ENCODE measurements around the gene LSM4. TPM values are rescaled to one million over a fixed set of nuclear protein-coding genes. Genes with fewer than 3 reads are reported as not detected.
"Not testable (repeated sequence)": the region's sequence is repeated elsewhere in the genome, so short reads cannot be mapped to it uniquely, and the experiment has no call there.

LSM4 gene
- total RNA-seq (10 to 100 TPM; 55.6 to 77.2 (median 64.8) TPM), polyA plus RNA-seq (131 TPM)
- long read RNA-seq, donor 1, transcript LSM4-203 (5 exons, 1,908 nt), result major isoform, 112 of 122 reads
- long read RNA-seq, donor 1, partial matches to known transcripts, result 2 of 122 reads
- long read RNA-seq, donor 1, other reads (novel, unspliced or antisense), result 5 of 122 reads
- long read RNA-seq, donor 2, transcript LSM4-203 (5 exons, 1,908 nt), result major isoform, 50 of 57 reads
- long read RNA-seq, donor 2, partial matches to known transcripts, result 5 of 57 reads
- long read RNA-seq, donor 2, other reads (novel, unspliced or antisense), result 2 of 57 reads
- long read RNA-seq, donor 3, transcript LSM4-203 (5 exons, 1,908 nt), result major isoform, 114 of 121 reads
- long read RNA-seq, donor 3, partial matches to known transcripts, result 2 of 121 reads
- long read RNA-seq, donor 3, other reads (novel, unspliced or antisense), result 2 of 121 reads
- long read RNA-seq, donor 4, transcript LSM4-203 (5 exons, 1,908 nt), result major isoform, 49 of 51 reads
- long read RNA-seq, donor 4, partial matches to known transcripts, result 1 of 51 reads
- long read RNA-seq, donor 4, other reads (novel, unspliced or antisense), result 0 of 51 reads

DNA sequence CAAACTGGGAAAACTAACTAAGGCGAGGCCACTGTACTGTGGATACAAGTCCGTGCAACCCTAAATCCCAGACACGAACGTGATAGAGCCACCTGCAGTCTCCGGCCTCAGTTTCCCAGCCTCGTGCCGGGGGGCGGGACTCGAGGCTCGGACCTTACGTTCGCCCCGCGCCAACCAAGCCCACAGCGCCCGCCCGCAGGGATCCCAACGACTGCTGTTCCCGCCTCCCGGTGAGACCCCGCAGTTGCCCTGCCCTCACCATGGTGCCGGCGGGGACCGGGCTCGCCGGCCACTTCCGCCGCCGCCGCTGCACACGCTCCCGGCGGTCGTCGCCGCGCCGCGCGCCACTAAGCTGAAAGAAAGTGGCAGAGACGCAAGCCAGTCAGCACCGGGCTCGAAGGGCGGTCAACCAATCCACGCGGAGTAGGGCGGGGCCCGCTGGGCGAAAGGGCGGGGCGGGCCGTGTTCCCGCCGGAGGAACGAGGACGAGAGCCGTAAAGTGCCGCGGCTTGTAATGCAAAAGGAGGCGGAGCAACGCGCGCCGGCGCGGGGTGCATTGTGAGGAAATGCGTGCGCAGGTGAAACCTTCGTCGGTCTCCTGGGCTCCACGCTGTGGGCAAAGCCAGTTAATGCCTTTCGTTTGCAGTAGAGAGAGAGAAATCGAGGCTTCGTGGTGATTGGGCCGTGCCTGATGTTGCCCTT, at the start of gene LSM4:
Gene LSM4, minus strand, starts transcription at position 318 of the 702 bp plus-strand sequence. Its CDS starts 56 bp downstream, at position 262.
- Histone ChIP-seq H3K4me1 (ENCODE audit: control insufficient read depth, insufficient read depth, low read length) (peaks cover 6% of the 10 kb centered on the region), H3K27me3 (ENCODE audit: control insufficient read depth, insufficient read depth) (no peaks in the 10 kb centered on the region), H3K9me3 (ENCODE audit: control insufficient read depth, low read length) (no peaks in the 10 kb centered on the region), H3K4me3 (ENCODE audit: low read length) (peak within 1 kb of the TSS; percentile 80), H3K27ac (ENCODE audit: low read length) (peak within 1 kb of the TSS; percentile 93)
- intact Hi-C loops (cut with DNase I), result loop anchor here (2.0 to 10.0 kb wide), 4 partner anchors 41 to 118 kb away; partner anchors contain the start of genes JUND (in 3 of the 4) and RAB3A (in 1 of the 4)
- peak; percentile 96 to 97 for ATAC-seq
- under 1% methylated on average over 75 of the region's 75 CpGs for WGBS
- peak; percentile 97 to 99 (median 99) for DNase-seq

GRCh38 chr19:18368504-18369222, 45.8 kb upstream of the LSM4 start:
- DNase-seq (no peak), ATAC-seq (no peak)
- 87% methylated on average over 15 of the region's 15 CpGs for WGBS
- H3K27ac ChIP-seq (ENCODE audit: low read length), result no peak overlapping the region
- intact Hi-C loops (cut with DNase I), result no loop called here
- no peaks in the 10 kb centered on the region for H3K9me3 ChIP-seq (ENCODE audit: control insufficient read depth, low read length)
- no peaks in the 10 kb centered on the region for H3K27me3 ChIP-seq (ENCODE audit: control insufficient read depth, insufficient read depth)
- no peaks in the 10 kb centered on the region for H3K4me1 ChIP-seq (ENCODE audit: control insufficient read depth, insufficient read depth, low read length)
- no peak overlapping the region for H3K4me3 ChIP-seq (ENCODE audit: low read length)

DNA sequence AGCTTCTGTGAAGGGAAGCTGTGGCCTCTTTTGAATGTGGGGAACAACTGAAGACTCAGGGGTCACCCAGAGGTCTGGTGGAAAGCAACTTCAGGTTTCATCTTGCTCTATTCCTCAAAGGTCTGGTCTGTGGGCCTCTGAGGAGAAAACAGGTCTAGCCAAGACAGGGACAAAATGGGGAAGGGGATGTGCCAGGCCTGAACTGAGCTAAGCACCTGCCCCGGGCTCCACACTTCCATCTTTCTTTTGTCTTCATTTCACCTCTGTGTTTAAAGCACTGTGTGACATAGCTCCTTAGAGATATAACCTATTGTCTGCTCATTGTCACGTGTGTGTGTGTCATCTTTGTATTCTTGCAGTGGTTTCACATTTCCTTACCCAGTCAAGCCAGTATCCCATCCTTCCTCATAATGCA, 43.2 kb upstream of the LSM4 start:
- intact Hi-C loops (cut with DNase I), result no loop called here
- Histone ChIP-seq H3K4me3 (ENCODE audit: low read length) (no peak overlapping the region), H3K4me1 (ENCODE audit: control insufficient read depth, insufficient read depth, low read length) (no peaks in the 10 kb centered on the region), H3K27me3 (ENCODE audit: control insufficient read depth, insufficient read depth) (no peaks in the 10 kb centered on the region), H3K27ac (ENCODE audit: low read length) (no peak overlapping the region), H3K9me3 (ENCODE audit: control insufficient read depth, low read length) (no peaks in the 10 kb centered on the region)
- WGBS, result 81% methylated on average over 2 of the region's 2 CpGs
- DNase-seq (no peak), ATAC-seq (no peak)

- Histone ChIP-seq H3K27ac (ENCODE audit: low read length) (peak overlapping the region; percentile 16), H3K9me3 (ENCODE audit: control insufficient read depth, low read length) (no peaks in the 10 kb centered on the region), H3K4me3 (ENCODE audit: low read length) (no peak overlapping the region), H3K27me3 (ENCODE audit: control insufficient read depth, insufficient read depth) (no peaks in the 10 kb centered on the region), H3K4me1 (ENCODE audit: control insufficient read depth, insufficient read depth, low read length) (no peaks in the 10 kb centered on the region)
- 6% methylated on average over 15 of the region's 15 CpGs for WGBS
- intact Hi-C loops (cut with DNase I), result no loop called here
- DNase-seq, result peak; percentile 47 to 81 (median 76)
- ATAC-seq, result peak; percentile 76
These were observed 42.1 kb upstream of the LSM4 start for GRCh38 chr19:18364826-18365528.

DNA sequence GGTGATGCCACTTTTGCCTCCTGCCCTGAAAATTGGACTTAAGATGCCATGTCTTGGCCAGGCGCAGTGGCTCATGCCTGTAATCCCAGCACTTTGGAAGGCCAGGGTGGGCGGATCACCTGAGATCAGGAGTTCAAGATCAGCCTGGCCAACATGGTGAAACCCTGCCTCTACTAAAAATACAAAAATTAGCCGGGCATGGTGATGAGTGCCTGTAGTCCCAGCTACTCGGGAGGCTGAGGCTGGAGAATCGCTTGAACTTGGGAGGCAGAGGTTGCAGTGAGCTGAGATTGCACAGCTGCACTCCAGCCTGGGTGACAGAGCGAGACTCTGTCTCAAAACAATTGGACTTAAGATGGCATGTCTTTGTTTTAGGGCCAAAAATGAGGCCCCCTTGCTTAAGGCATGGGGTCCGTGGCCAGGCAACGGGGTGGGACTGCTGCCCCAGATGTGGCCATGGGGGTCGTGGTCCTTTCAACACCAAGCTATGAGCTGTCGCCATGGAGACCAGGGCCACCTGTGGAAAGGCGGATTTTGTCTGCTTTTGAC, 41.5 kb upstream of the LSM4 start:
- ATAC-seq, result peak in 1 of 2 donors; percentile 6
- H3K4me1 ChIP-seq (ENCODE audit: control insufficient read depth, insufficient read depth, low read length); H3K4me3 ChIP-seq (ENCODE audit: low read length); H3K27me3 ChIP-seq (ENCODE audit: control insufficient read depth, insufficient read depth); intact Hi-C loops (cut with DNase I); H3K9me3 ChIP-seq (ENCODE audit: control insufficient read depth, low read length); DNase-seq: not testable (repeated sequence)
- H3K27ac ChIP-seq (ENCODE audit: low read length), result peak overlapping the region; percentile 5
- WGBS, result 48% methylated on average over 11 of the region's 11 CpGs

DNA sequence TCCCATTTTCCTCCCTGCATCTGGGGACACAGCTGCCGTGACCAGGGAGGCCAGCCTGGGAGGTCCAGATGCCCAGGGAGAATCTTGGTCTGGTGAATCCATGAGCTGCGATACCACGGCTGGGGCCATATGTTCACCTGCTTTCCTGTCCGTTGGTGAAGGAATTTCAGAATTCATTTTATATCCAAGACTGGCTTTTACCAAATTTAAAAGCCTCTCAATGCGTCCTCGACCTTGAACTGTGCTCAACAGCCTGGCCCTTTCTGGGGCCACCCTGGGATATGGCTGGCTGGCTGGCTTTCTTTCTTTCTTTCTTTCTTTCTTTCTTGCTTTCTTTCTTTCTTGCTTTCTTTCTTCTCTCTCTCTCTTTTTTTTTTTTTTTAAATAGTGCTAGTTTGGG, 40.9 kb upstream of the LSM4 start:
- no peak overlapping the region for H3K4me3 ChIP-seq (ENCODE audit: low read length)
- DNase-seq, result no peak
- intact Hi-C loops (cut with DNase I), result no loop called here
- no peaks in the 10 kb centered on the region for H3K9me3 ChIP-seq (ENCODE audit: control insufficient read depth, low read length)
- H3K4me1 ChIP-seq (ENCODE audit: control insufficient read depth, insufficient read depth, low read length), result no peaks in the 10 kb centered on the region
- ATAC-seq, result no peak
- H3K27me3 ChIP-seq (ENCODE audit: control insufficient read depth, insufficient read depth), result no peaks in the 10 kb centered on the region
- WGBS, result 80% methylated on average over 6 of the region's 6 CpGs
- no peak overlapping the region for H3K27ac ChIP-seq (ENCODE audit: low read length)

- DNase-seq, result no peak
- Histone ChIP-seq H3K9me3 (ENCODE audit: control insufficient read depth, low read length) (no peaks in the 10 kb centered on the region), H3K27ac (ENCODE audit: low read length) (no peak overlapping the region), H3K4me1 (ENCODE audit: control insufficient read depth, insufficient read depth, low read length) (no peaks in the 10 kb centered on the region), H3K4me3 (ENCODE audit: low read length) (no peak overlapping the region), H3K27me3 (ENCODE audit: control insufficient read depth, insufficient read depth) (no peaks in the 10 kb centered on the region)
- intact Hi-C loops (cut with DNase I), result no loop called here
- no peak for ATAC-seq
- 93% methylated on average over 17 of the region's 17 CpGs for WGBS
These were observed 40.2 kb upstream of the LSM4 start for GRCh38 chr19:18362934-18363542.

- Histone ChIP-seq H3K4me3 (ENCODE audit: low read length) (no peak overlapping the region), H3K27ac (ENCODE audit: low read length) (no peak overlapping the region), H3K4me1 (ENCODE audit: control insufficient read depth, insufficient read depth, low read length) (no peaks in the 10 kb centered on the region), H3K9me3 (ENCODE audit: control insufficient read depth, low read length) (no peaks in the 10 kb centered on the region), H3K27me3 (ENCODE audit: control insufficient read depth, insufficient read depth) (no peaks in the 10 kb centered on the region)
- intact Hi-C loops (cut with DNase I), result no loop called here
- ATAC-seq (no peak), DNase-seq (no peak)
- WGBS, result 94% methylated on average over 8 of the region's 8 CpGs
These were observed 38.8 kb upstream of the LSM4 start for GRCh38 chr19:18361646-18362045.

GRCh38 chr19:18357041-18357440, 34.2 kb upstream of the LSM4 start:
- Histone ChIP-seq H3K27ac (ENCODE audit: low read length) (no peak overlapping the region), H3K27me3 (ENCODE audit: control insufficient read depth, insufficient read depth) (no peaks in the 10 kb centered on the region), H3K4me1 (ENCODE audit: control insufficient read depth, insufficient read depth, low read length) (no peaks in the 10 kb centered on the region), H3K4me3 (ENCODE audit: low read length) (no peak overlapping the region), H3K9me3 (ENCODE audit: control insufficient read depth, low read length) (no peaks in the 10 kb centered on the region)
- WGBS, result 95% methylated on average over 3 of the region's 3 CpGs
- intact Hi-C loops (cut with DNase I), result no loop called here
- ATAC-seq (no peak), DNase-seq (no peak)

DNA sequence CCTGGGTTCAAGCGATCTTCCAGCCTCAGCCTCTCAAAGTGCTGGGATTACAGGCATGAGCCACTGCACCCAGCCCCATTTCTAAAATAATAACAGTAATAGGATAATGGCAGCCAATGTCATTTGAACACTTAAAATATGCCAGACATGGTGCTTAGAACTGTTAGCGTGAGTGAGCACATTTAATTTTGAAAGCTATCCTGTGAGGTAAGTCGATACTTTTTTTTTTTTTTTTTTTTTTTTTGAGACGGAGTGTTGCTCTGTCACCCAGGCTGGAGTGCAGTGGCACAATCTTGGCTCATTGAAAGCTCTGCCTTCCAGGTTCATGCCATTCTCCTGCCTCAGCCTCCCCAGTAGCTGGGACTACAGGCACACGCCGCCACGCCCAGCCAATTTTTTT, 31.9 kb upstream of the LSM4 start:
- not testable (repeated sequence) for H3K4me3 ChIP-seq (ENCODE audit: low read length); H3K27me3 ChIP-seq (ENCODE audit: control insufficient read depth, insufficient read depth); H3K27ac ChIP-seq (ENCODE audit: low read length); H3K4me1 ChIP-seq (ENCODE audit: control insufficient read depth, insufficient read depth, low read length); DNase-seq; ATAC-seq; H3K9me3 ChIP-seq (ENCODE audit: control insufficient read depth, low read length)
- intact Hi-C loops (cut with DNase I), result loop anchor here in 2 of 4 donors (5.0 kb wide), 2 partner anchors 43 to 58 kb away; partner anchors contain the start of gene LRRC25 (in 1 of the 2)
- 97% methylated on average over 7 of the region's 7 CpGs for WGBS
